Mesendoderm (in vitro differentiated cells): Measurements from ENCODE around the gene KRTAP4-3.
"Not testable (repeated sequence)": the region's sequence is repeated elsewhere in the genome, so short reads cannot be mapped to it uniquely, and the experiment has no call there.

Experiments
- DNase-seq: peaks from one replicate; pipeline ENCODE4 v3.0.0; 2013
- H2AK5ac ChIP-seq: 2 replicates; pipeline ENCODE4 v1.6.1; 2013; ENCODE audit warnings: low read length, inconsistent platforms
- H2BK120ac ChIP-seq: 2 replicates; pipeline ENCODE4 v1.6.1; 2013; ENCODE audit warnings: low read depth, mild to moderate bottlenecking, low read length, moderate library complexity, mixed read lengths
- H2BK15ac ChIP-seq: replicated peaks from 2 replicates; pipeline ENCODE4 v1.6.1; 2013; ENCODE audit warnings: low read depth, mild to moderate bottlenecking, moderate library complexity
- H2BK5ac ChIP-seq: 2 replicates; pipeline ENCODE4 v1.6.1; 2013; ENCODE audit warnings: low read length, inconsistent platforms
- H3K18ac ChIP-seq: 2 replicates; pipeline ENCODE4 v1.6.1; 2013; ENCODE audit warnings: mild to moderate bottlenecking, low read length, mixed read lengths
- H3K23ac ChIP-seq: one replicate; pipeline ENCODE4 v1.6.1; 2013; ENCODE audit warnings: low read length
- H3K27ac ChIP-seq: 2 replicates; pipeline ENCODE4 v1.5.1; 2013; ENCODE audit warnings: low read depth, mild to moderate bottlenecking, inconsistent platforms, low read length, moderate library complexity
- H3K27me3 ChIP-seq: 2 replicates; pipeline ENCODE4 v1.6.1; 2013; ENCODE audit warnings: low read length, control low read depth, mild to moderate bottlenecking, inconsistent platforms; ENCODE audit not compliant: insufficient read depth, poor library complexity
- H3K36me3 ChIP-seq: 2 replicates; pipeline ENCODE4 v1.6.1; 2013; ENCODE audit warnings: low read length, inconsistent platforms; ENCODE audit not compliant: control insufficient read depth, insufficient read depth
- H3K4ac ChIP-seq: one replicate; pipeline ENCODE4 v1.6.1; 2013; ENCODE audit warnings: low read depth, mild to moderate bottlenecking, low read length, moderate library complexity
- H3K4me1 ChIP-seq: 2 replicates; pipeline ENCODE4 v1.6.1; 2013; ENCODE audit warnings: low read depth, low read length, inconsistent platforms; ENCODE audit not compliant: control insufficient read depth
- H3K4me2 ChIP-seq: 2 replicates; pipeline ENCODE4 v1.6.1; 2013; ENCODE audit warnings: low read length
- H3K4me3 ChIP-seq: 2 replicates; pipeline ENCODE4 v1.5.1; 2013; ENCODE audit warnings: mild to moderate bottlenecking, low read length
- H3K56ac ChIP-seq: one replicate; pipeline ENCODE4 v1.6.1; 2013; ENCODE audit warnings: low read length
- H3K79me1 ChIP-seq: 2 replicates; pipeline ENCODE4 v1.6.1; 2013; ENCODE audit warnings: low read length, inconsistent platforms
- H3K79me2 ChIP-seq: 2 replicates; pipeline ENCODE4 v1.6.1; 2013; ENCODE audit warnings: mild to moderate bottlenecking, low read length; ENCODE audit not compliant: control insufficient read depth, insufficient read depth
- H3K9ac ChIP-seq: 2 replicates; pipeline ENCODE4 v1.6.1; 2013; ENCODE audit warnings: low read length, inconsistent platforms
- H4K5ac ChIP-seq: one replicate; pipeline ENCODE4 v1.6.1; 2013; ENCODE audit warnings: low read length
- H4K8ac ChIP-seq: one replicate; pipeline ENCODE4 v1.6.1; 2013; ENCODE audit warnings: low read depth, mild to moderate bottlenecking, control low read depth, low read length, moderate library complexity
- WGBS: extraction: QIAGEN DNeasy Blood & Tissue Kit; methylation state at CpG from one replicate; pipeline ENCODE4 v1.1.7; 2013; ENCODE audit warnings: low lambda C conversion rate, missing lambda C conversion rate; ENCODE audit not compliant: insufficient coverage; ENCODE audit errors: extremely low coverage; 5-methylcytosine and 5-hydroxymethylcytosine counted together

KRTAP4-3 gene

GRCh38 chr17:41167561-41167960 is 460 bp downstream of the KRTAP4-3 start:
- Histone ChIP-seq H3K4me2 (no peak overlapping the region), H2BK120ac (no peak overlapping the region)
- WGBS, result no CpG with 5 or more reads among the region's 7 CpGs

GRCh38 chr17:41163828-41164227 is 4.2 kb downstream of the KRTAP4-3 start:
- DNase-seq, result no peak
- Histone ChIP-seq H3K27ac (no peak overlapping the region), H3K79me1 (no peaks in the 10 kb centered on the region), H4K8ac (no peak overlapping the region), H3K9ac (no peak overlapping the region), H3K4me1 (no peaks in the 10 kb centered on the region), H3K27me3 (no peaks in the 10 kb centered on the region), H3K79me2 (no peaks in the 10 kb centered on the region), H2BK5ac (no peak overlapping the region), H3K4ac (no peak overlapping the region), H2AK5ac (no peak overlapping the region), H3K23ac (no peak overlapping the region), H2BK120ac (no peak overlapping the region), H3K4me3 (no peak overlapping the region), H3K56ac (no peak overlapping the region), H3K18ac (no peak overlapping the region), H3K36me3 (no peaks in the 10 kb centered on the region), H2BK15ac (no peak overlapping the region), H3K4me2 (no peak overlapping the region), H4K5ac (no peak overlapping the region)
- no CpG with 5 or more reads among the region's 7 CpGs for WGBS

More at GRCh38 chr17:41167561-41167960, 460 bp downstream of the KRTAP4-3 start:
- Histone ChIP-seq H3K4me1 (no peaks in the 10 kb centered on the region), H3K56ac (no peak overlapping the region), H3K36me3 (no peaks in the 10 kb centered on the region), H3K27me3 (no peaks in the 10 kb centered on the region), H3K79me2 (no peaks in the 10 kb centered on the region), H3K4me3 (no peak overlapping the region), H3K23ac (no peak overlapping the region), H2BK15ac (no peak overlapping the region), H3K4ac (no peak overlapping the region), H3K79me1 (no peaks in the 10 kb centered on the region), H3K18ac (no peak overlapping the region), H4K8ac (no peak overlapping the region), H4K5ac (no peak overlapping the region), H2BK5ac (no peak overlapping the region), H3K9ac (no peak overlapping the region), H3K27ac (no peak overlapping the region), H2AK5ac (no peak overlapping the region)
- DNase-seq, result peak; percentile 10

- no CpG with 5 or more reads among the region's 1 CpG for WGBS
- Histone ChIP-seq H2BK5ac (no peak within 1 kb of the TSS), H2AK5ac (no peak within 1 kb of the TSS), H3K27me3 (no peaks in the 10 kb centered on the region), H4K8ac (no peak within 1 kb of the TSS), H2BK15ac (no peak within 1 kb of the TSS), H3K56ac (no peak within 1 kb of the TSS), H3K27ac (no peak within 1 kb of the TSS), H3K4me1 (no peaks in the 10 kb centered on the region), H2BK120ac (no peak within 1 kb of the TSS), H3K4me2 (no peak within 1 kb of the TSS), H3K4ac (no peak within 1 kb of the TSS), H3K23ac (no peak within 1 kb of the TSS), H3K4me3 (no peak within 1 kb of the TSS), H4K5ac (no peak within 1 kb of the TSS), H3K36me3 (no peaks in the 10 kb centered on the region), H3K9ac (no peak within 1 kb of the TSS), H3K79me1 (no peaks in the 10 kb centered on the region), H3K18ac (no peak within 1 kb of the TSS), H3K79me2 (no peaks in the 10 kb centered on the region)
- no peak for DNase-seq
These were observed 7.4 kb downstream of the KRTAP4-3 start, which contains the start of gene KRTAP4-4 for GRCh38 chr17:41160648-41161047. TSS of gene KRTAP4-4 (minus strand) at chr17:41160748. CDS start at chr17:41160691, 57 bp downstream.

GRCh38 chr17:41160190-41160589 is 7.8 kb downstream of the KRTAP4-3 start:
- not testable (repeated sequence) for H3K36me3 ChIP-seq, H3K4me3 ChIP-seq, H2BK15ac ChIP-seq, H3K4me1 ChIP-seq, H3K4me2 ChIP-seq, H4K5ac ChIP-seq, H2BK5ac ChIP-seq, H3K27me3 ChIP-seq, H3K79me2 ChIP-seq, H2AK5ac ChIP-seq, H3K9ac ChIP-seq, H3K56ac ChIP-seq, H3K18ac ChIP-seq, H3K27ac ChIP-seq, DNase-seq, H3K23ac ChIP-seq, H4K8ac ChIP-seq, H3K79me1 ChIP-seq, H2BK120ac ChIP-seq, H3K4ac ChIP-seq
- WGBS, result no CpG with 5 or more reads among the region's 3 CpGs

- Histone ChIP-seq H4K8ac (no peak overlapping the region), H2AK5ac (no peak overlapping the region), H3K4me3 (no peak overlapping the region), H3K27ac (no peak overlapping the region), H2BK15ac (no peak overlapping the region), H3K4ac (no peak overlapping the region), H3K4me2 (no peak overlapping the region), H3K56ac (no peak overlapping the region), H3K79me1 (no peaks in the 10 kb centered on the region), H3K79me2 (no peaks in the 10 kb centered on the region), H3K23ac (no peak overlapping the region), H3K18ac (no peak overlapping the region), H3K4me1 (no peaks in the 10 kb centered on the region), H2BK5ac (no peak overlapping the region), H3K27me3 (no peaks in the 10 kb centered on the region), H4K5ac (no peak overlapping the region), H2BK120ac (no peak overlapping the region), H3K36me3 (no peaks in the 10 kb centered on the region), H3K9ac (no peak overlapping the region)
- no peak for DNase-seq
- no CpG with 5 or more reads among the region's 2 CpGs for WGBS
These were observed 14.2 kb downstream of the KRTAP4-3 start for GRCh38 chr17:41153856-41154255.

- Histone ChIP-seq H4K8ac (no peak overlapping the region), H3K4me2 (no peak overlapping the region), H3K18ac (no peak overlapping the region), H3K4me3 (no peak overlapping the region), H3K79me1 (no peaks in the 10 kb centered on the region), H4K5ac (no peak overlapping the region), H3K56ac (no peak overlapping the region), H2BK120ac (no peak overlapping the region), H3K4me1 (no peaks in the 10 kb centered on the region), H3K4ac (no peak overlapping the region), H2BK5ac (no peak overlapping the region), H2AK5ac (no peak overlapping the region), H3K79me2 (no peaks in the 10 kb centered on the region), H2BK15ac (no peak overlapping the region), H3K27ac (no peak overlapping the region), H3K23ac (no peak overlapping the region), H3K9ac (no peak overlapping the region), H3K36me3 (no peaks in the 10 kb centered on the region), H3K27me3 (no peaks in the 10 kb centered on the region)
- WGBS, result no CpG with 5 or more reads among the region's 2 CpGs
- DNase-seq, result no peak
These were observed 16.5 kb downstream of the KRTAP4-3 start for GRCh38 chr17:41151525-41151924.
